Keratinocyte (primary cell): ENCODE results near the gene ISG20L2.

Source experiments
- CTCF ChIP-seq, 3 experiments: IDR thresholded peaks in 1 of 3; conservative IDR thresholded peaks in 1 of 3; optimal IDR thresholded peaks in 1 of 3; 2 replicates in 2 of 3; 3 replicates in 1 of 3; pipeline versions ENCODE3 to v1.5.1; 2011; ENCODE audit warnings: low read length in 3 of 3, mild to moderate bottlenecking in 3 of 3, moderate library complexity in 2 of 3, control low read depth in 1 of 3, inconsistent platforms in 1 of 3; ENCODE audit not compliant: insufficient read depth in 2 of 3; ENCODE audit errors: extremely low read depth in 1 of 3
- EZH2 ChIP-seq: IDR thresholded peaks from one replicate; pipeline ENCODE4 v1.6.1; 2012; ENCODE audit warnings: inconsistent platforms, mild to moderate bottlenecking, low read length, moderate library complexity

GRCh38 chr1:156704930-156705320, 23.6 kb downstream of the ISG20L2 start:
- TF ChIP-seq CTCF (optimal IDR thresholded peaks at IDR 0.05 in 1 of 3, IDR thresholded peaks at IDR 0.05 in 1 of 3, conservative IDR thresholded peaks at IDR 0.05 in 1 of 3; ENCODE audit: extremely low read depth in 1 of 3, insufficient read depth in 2 of 3, low read length in 3 of 3) (peak in 1 of 3 experiments; percentile 3), EZH2 (no peak)
